Umbilical cord (tissue), 2 donors: ENCODE data around the gene RANBP3L. TPM values are rescaled to one million over a fixed set of nuclear protein-coding genes. Genes with fewer than 3 reads are reported as not detected.
"Not testable (repeated sequence)": the region's sequence is repeated elsewhere in the genome, so short reads cannot be mapped to it uniquely, and the experiment has no call there.

Experiments used
- DNase-seq: peaks from one replicate; pipeline ENCODE4 v3.0.0-alpha.2; 2015; ENCODE audit warnings: low spot score
- total RNA-seq: library from RNA; depleted of rRNA; stranded (reverse); fragments of >200 nt; gene quantifications from one replicate; pipeline ENCODE4 v1.2.3, GENCODE V29; 2014; ENCODE audit warnings: low replicate concordance; ENCODE audit not compliant: insufficient read depth

The RANBP3L gene
- total RNA-seq, 1 donor from 2014 or later, result 36.4 TPM

- DNase-seq, result no peak
Measured at GRCh38 chr5:36208786-36209185, 92.9 kb downstream of the RANBP3L start.

GRCh38 chr5:36206913-36207312 is 94.8 kb downstream of the RANBP3L start:
- DNase-seq, result peak; percentile 17

GRCh38 chr5:36205329-36205728 is 96.4 kb downstream of the RANBP3L start:
- DNase-seq, result no peak

- DNase-seq, result no peak
Measured at GRCh38 chr5:36202521-36202961, 99.2 kb downstream of the RANBP3L start.

GRCh38 chr5:36200513-36200912 is 101.2 kb downstream of the RANBP3L start:
- no peak for DNase-seq

- peak; percentile 64 for DNase-seq
Measured at GRCh38 chr5:36199620-36200019, 102.1 kb downstream of the RANBP3L start.

- not testable (repeated sequence) for DNase-seq
Measured at GRCh38 chr5:36198783-36199182, 102.9 kb downstream of the RANBP3L start.

Other genes starting within 250 kb of the RANBP3L start
- gene UGT3A2, start 235.0 kb downstream of the RANBP3L start, total RNA-seq, result not detected
- 17.8 TPM for gene LMBRD2, start 150.0 kb downstream of the RANBP3L start, total RNA-seq
- gene SKP2, start 149.8 kb downstream of the RANBP3L start, total RNA-seq, result 41.4 TPM
- gene NADK2, start 60.0 kb downstream of the RANBP3L start, total RNA-seq, result 133 TPM